Measurements from ENCODE around the gene GINS1.
A peak's percentile ranks its signal among the peaks of the same experiment; 100 is the strongest.

The GINS1 gene

DNA sequence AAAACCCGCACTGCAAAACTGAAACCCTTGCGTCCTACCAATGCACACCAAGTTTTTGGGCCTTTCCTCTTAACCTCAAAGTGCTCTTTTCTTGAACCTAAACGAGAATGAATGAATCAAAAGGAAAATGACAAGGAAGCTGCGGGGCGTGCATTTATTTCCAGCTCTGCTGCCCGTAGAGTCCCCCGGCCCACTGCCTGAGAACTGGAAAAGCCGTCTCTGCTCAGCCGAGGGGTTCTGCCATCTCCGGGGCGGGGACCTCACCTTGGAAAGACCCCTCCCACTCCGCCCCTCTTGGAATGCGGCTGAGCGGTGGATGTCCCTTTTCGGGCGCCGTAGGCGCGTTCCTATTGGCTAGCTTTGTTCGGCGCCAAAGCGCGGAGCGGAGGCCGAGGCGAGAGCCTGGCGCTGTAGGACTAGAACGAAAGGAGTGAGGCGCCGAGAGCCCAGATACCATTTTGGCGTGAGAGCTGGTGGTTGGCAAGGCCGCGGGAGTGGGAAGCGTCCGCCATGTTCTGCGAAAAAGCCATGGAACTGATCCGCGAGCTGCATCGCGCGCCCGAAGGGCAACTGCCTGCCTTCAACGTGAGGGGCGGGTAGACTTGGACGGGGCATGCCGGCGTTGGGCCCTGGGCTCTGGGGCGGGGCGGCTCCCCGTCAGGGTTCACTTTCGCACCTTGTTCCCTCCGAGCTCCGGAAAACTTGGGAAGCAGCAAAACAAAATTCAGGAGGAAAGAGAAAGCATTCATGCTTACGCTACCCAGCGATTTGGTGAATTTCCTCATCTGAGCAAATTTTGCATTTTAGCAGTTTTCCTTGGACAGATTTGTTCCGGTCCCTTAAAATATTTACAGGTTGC is at the start of gene GINS1:
TSS of gene GINS1 (plus strand) at position 363 of the 859 bp plus-strand sequence. CDS start at position 511, 148 bp downstream.
- TF ChIP-seq ZNF274 (IDR thresholded peaks at IDR 0.05; ENCODE audit: low read depth, low read length), result no peak
- peak within 1 kb of the TSS; percentile 85 for H3K4me3 ChIP-seq (ENCODE audit: low read length)

GRCh38 chr20:25360631-25361286 is 46.7 kb upstream of the GINS1 start:
- no peak overlapping the region for H3K4me3 ChIP-seq (ENCODE audit: low read length)
- TF ChIP-seq ZNF274 (IDR thresholded peaks at IDR 0.05; ENCODE audit: low read depth, low read length), result no peak

DNA sequence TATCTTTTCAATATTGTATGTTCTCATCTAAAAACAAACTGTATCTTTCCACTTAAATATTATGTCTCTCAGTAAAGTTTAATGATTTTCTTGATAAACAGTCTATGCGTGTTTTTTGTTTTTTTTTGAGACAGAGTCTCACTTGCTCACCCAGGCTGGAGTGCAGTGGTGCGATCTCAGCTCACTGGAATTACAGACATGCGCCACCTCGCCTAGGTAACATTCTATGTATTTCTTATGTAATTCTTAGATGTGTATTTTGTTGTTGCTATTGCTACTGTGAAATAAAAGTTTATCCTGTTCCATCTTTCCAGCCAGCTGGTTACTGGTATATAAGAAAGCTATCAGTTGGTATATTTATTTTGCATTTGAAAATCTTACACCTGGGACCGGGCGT is 46.2 kb upstream of the GINS1 start:
- H3K4me3 ChIP-seq (ENCODE audit: low read length), result no peak overlapping the region
- no peak for TF ChIP-seq ZNF274 (IDR thresholded peaks at IDR 0.05; ENCODE audit: low read depth, low read length)

- no peak for TF ChIP-seq ZNF274 (IDR thresholded peaks at IDR 0.05; ENCODE audit: low read depth, low read length)
- H3K4me3 ChIP-seq (ENCODE audit: low read length), result no peak overlapping the region
Measured at GRCh38 chr20:25364180-25364788, 43.2 kb upstream of the GINS1 start.

DNA sequence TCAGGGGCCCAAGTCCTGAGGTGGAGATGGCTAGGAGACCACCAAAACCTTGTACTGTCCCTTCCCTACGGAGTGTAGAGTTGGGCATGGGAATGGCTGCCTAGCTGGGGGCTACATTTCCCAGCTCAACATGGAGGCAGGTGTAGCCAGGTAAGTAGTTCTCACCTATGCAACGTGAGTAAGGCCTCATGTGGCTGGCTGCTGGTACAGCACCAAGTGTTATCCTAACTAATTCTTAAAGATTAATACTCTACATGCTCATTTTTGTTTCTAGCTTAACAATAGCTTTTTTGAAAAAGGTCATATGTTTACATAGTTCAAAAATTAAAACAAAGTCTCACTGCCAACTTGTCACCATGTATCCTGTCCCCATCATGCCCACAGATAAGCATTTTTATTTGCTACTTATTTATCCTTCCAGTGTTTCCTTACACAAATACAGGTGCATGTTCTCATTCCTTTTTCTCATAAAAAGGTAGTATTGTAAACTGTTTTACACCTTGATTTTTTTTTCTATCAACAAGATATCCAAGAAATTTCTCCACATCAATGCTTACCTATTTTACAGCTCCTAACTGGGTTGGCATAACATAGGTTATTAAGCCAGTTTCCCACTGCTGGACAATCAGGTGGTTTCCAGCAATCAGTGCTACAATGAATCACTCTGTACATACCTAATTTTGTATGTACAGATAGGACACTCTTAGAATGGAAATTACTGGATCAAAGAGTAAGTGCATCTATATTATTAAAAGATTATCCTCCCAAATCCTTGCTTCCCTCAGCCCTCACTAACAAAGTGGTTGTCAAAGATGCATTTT is 42.4 kb upstream of the GINS1 start:
- H3K4me3 ChIP-seq (ENCODE audit: low read length), result no peak overlapping the region
- TF ChIP-seq ZNF274 (IDR thresholded peaks at IDR 0.05; ENCODE audit: low read depth, low read length), result no peak

- no peak for TF ChIP-seq ZNF274 (IDR thresholded peaks at IDR 0.05; ENCODE audit: low read depth, low read length)
- no peak overlapping the region for H3K4me3 ChIP-seq (ENCODE audit: low read length)
Measured at GRCh38 chr20:25368526-25368925, 38.9 kb upstream of the GINS1 start.

DNA sequence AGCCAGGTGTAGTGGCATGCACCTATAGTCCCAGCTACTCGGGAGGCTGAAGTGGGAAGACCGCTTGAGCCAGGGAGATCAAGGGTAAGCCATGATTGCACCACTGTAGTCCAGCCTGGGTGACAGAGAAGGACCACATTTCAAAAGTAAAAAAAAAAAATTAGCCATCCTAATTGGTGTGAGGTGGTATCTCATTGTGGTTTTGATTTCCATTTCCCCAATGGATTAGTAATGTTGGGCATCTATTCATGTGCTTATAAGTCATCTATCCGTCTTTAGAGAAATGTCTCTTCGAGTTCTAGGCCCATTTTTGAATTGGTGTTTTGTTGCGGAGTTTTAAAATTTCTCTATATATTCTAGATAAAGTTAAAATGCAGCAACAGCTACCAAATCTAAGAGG is 38.5 kb upstream of the GINS1 start:
- H3K4me3 ChIP-seq (ENCODE audit: low read length), result no peak overlapping the region
- TF ChIP-seq ZNF274 (IDR thresholded peaks at IDR 0.05; ENCODE audit: low read depth, low read length), result no peak

- TF ChIP-seq ZNF274 (IDR thresholded peaks at IDR 0.05; ENCODE audit: low read depth, low read length), result no peak
- no peak overlapping the region for H3K4me3 ChIP-seq (ENCODE audit: low read length)
Measured at GRCh38 chr20:25369529-25369928, 37.9 kb upstream of the GINS1 start.

DNA sequence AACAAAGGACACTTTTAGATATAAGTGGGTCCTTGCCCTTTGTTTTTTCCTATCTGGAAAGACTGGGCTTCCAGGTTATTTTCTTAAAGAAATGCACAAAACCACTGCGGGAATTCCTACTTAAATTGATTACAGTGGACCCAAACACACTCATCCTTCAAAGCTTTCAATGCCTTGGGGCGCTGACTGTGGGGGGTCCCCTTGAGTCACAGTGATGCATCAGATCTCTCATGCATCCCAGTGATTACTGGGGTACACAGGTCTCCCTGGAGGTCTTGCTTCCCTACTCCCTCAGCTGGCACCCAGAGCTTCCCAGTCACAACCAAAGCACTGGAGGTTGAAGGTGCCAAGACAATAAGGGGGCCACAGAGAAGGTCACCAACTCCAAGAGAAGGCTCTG is 37.5 kb upstream of the GINS1 start:
- no peak overlapping the region for H3K4me3 ChIP-seq (ENCODE audit: low read length)
- no peak for TF ChIP-seq ZNF274 (IDR thresholded peaks at IDR 0.05; ENCODE audit: low read depth, low read length)

DNA sequence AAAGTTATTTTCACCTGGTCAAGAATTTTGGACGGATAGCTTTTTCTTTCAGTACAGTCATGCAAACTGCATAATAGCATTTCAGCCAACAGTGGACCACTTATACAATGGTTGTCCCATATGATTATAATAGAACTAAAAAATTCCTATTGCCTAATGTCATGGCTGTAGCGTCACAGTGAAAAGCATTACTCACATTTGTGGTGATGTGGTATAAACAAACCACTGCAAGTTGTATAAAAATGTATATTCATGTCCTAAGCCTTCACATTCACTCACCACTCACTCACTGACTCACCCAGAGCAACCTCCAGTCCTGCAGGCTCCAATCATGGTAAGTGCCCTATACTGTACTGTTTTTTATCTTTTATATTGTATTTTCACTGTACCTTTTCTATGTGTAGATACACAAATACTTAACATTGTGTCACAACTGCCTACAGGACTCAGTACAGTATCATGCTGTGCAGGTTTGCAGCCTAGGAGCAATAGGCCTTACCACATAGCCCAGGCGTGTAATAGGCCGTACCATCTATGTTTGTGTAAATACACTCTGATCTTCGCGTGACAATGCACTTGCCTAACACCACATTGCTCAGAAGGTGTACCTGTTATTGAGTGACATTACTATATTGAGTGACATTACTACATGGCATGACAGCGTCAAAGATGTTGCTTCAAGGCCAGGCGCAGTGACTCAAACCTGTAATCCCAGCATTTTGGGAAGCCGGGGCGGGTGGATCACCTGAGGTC is 34.7 kb upstream of the GINS1 start:
- TF ChIP-seq ZNF274 (IDR thresholded peaks at IDR 0.05; ENCODE audit: low read depth, low read length), result no peak

GRCh38 chr20:25374842-25375241 is 32.6 kb upstream of the GINS1 start:
- no peak for TF ChIP-seq ZNF274 (IDR thresholded peaks at IDR 0.05; ENCODE audit: low read depth, low read length)
- H3K4me3 ChIP-seq (ENCODE audit: low read length), result no peak overlapping the region

More for the DNA sequence above, 34.7 kb upstream of the GINS1 start:
- no peak overlapping the region for H3K4me3 ChIP-seq (ENCODE audit: low read length)

DNA sequence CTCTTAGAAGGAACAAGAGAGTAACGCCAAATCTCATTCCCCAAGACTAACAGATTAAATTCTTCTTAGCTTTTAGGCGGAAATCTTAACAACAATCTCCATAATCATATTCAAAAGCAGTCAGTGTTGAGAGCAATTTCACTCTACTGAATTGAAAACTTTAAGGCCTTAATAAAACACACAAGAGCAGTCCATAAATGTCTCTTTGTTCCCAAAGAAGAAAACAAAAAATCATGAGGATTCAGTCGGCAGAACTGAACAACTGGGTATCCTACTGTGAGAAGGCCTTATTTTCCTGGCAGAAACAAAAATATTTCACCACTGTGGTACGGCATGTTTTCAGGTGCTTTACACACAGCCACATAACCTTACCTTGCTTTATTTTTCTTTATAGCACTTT is 31.2 kb upstream of the GINS1 start:
- no peak for TF ChIP-seq ZNF274 (IDR thresholded peaks at IDR 0.05; ENCODE audit: low read depth, low read length)
- no peak overlapping the region for H3K4me3 ChIP-seq (ENCODE audit: low read length)

DNA sequence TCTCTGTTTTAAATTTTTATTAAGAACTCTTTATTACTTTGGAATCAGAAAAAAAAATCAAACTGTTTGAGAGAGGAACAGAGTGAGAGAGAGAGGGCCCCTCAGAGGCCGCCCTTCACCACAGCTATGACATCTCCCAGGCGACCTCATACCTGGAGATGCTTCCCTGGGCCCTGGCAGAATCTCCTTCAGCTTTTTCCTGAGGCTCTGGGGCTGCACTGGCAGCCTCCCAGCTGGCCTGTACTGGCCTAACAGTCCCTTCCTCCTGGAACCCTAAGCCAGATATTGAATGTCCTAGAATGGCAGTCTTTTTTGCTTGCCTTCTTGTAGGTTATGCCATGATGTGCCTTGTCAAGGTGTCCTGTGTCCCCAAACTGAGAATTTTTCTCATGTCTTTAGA is 30.6 kb upstream of the GINS1 start:
- H3K4me3 ChIP-seq (ENCODE audit: low read length), result no peak overlapping the region
- no peak for TF ChIP-seq ZNF274 (IDR thresholded peaks at IDR 0.05; ENCODE audit: low read depth, low read length)
